CD4-positive, CD25-positive, alpha-beta regulatory T cell (primary cell): ENCODE data around the gene CYP4F11. TPM values are rescaled to one million over a fixed set of nuclear protein-coding genes. Genes with fewer than 3 reads are reported as not detected.

Experiments used
- ATAC-seq, 2 donors: fragments of 150-1000 bp; cut with Tn5 transposase; one replicate each; pipeline ENCODE4 v1.10.0; 2021; ENCODE audit warnings: low read depth in 2 of 2, moderate number of reproducible peaks in 2 of 2, moderate library complexity in 1 of 2
- DNase-seq, 3 donors: peaks; one replicate each; pipeline versions ENCODE4 v3.0.0 to v3.0.0-alpha.2; 2012 to 2022; ENCODE audit warnings: mixed read lengths in 1 of 3
- H3K27ac ChIP-seq: one replicate; pipeline ENCODE4 v1.7.0; 2013; ENCODE audit warnings: mild to moderate bottlenecking, low read length; ENCODE audit not compliant: insufficient read depth, poor library complexity, severe bottlenecking
- H3K27me3 ChIP-seq: one replicate; pipeline ENCODE4 v1.7.0; 2013; ENCODE audit warnings: low read length; ENCODE audit not compliant: control insufficient read depth, insufficient read depth
- H3K36me3 ChIP-seq: one replicate; pipeline ENCODE4 v1.7.0; 2013; ENCODE audit warnings: mild to moderate bottlenecking, low read length, moderate library complexity; ENCODE audit not compliant: control insufficient read depth, insufficient read depth
- H3K4me1 ChIP-seq: 2 replicates; pipeline ENCODE4 v1.7.0; 2013; ENCODE audit warnings: mild to moderate bottlenecking, low read length; ENCODE audit not compliant: insufficient read depth, control insufficient read depth, poor library complexity, severe bottlenecking
- H3K4me3 ChIP-seq: one replicate; pipeline ENCODE4 v1.7.0; 2013; ENCODE audit warnings: low read depth, mild to moderate bottlenecking, low read length, moderate library complexity
- H3K9me3 ChIP-seq, 2 experiments: 1 replicate in 1 of 2; 2 replicates in 1 of 2; pipeline ENCODE4 v1.7.0; 2013; ENCODE audit warnings: low read length in 2 of 2, mild to moderate bottlenecking in 1 of 2, moderate library complexity in 1 of 2; ENCODE audit not compliant: control insufficient read depth in 2 of 2
- H3K27ac Mint-ChIP-seq, 3 donors: one replicate each; pipeline ENCODE4 v1.8.0; 2020 to 2022; ENCODE audit warnings: mild to moderate bottlenecking in 3 of 3, mixed read lengths in 3 of 3, moderate library complexity in 2 of 3
- H3K27me3 Mint-ChIP-seq: one replicate; pipeline ENCODE4 v1.8.0; 2022; ENCODE audit warnings: mild to moderate bottlenecking, mixed read lengths
- H3K36me3 Mint-ChIP-seq: one replicate; pipeline ENCODE4 v1.8.0; 2020; ENCODE audit warnings: mixed read lengths
- H3K4me1 Mint-ChIP-seq, 4 donors: one replicate each; pipeline ENCODE4 v1.8.0; 2020 to 2022; ENCODE audit warnings: mixed read lengths in 4 of 4, mild to moderate bottlenecking in 1 of 4
- H3K4me3 Mint-ChIP-seq, 4 donors: one replicate each; pipeline ENCODE4 v1.8.0; 2020 to 2022; ENCODE audit warnings: mild to moderate bottlenecking in 4 of 4, mixed read lengths in 4 of 4, moderate library complexity in 3 of 4
- H3K9me3 Mint-ChIP-seq, 7 donors: one replicate each; pipeline ENCODE4 v1.8.0; 2020 to 2022; ENCODE audit warnings: mixed read lengths in 7 of 7, mild to moderate bottlenecking in 3 of 7, moderate library complexity in 2 of 7
- polyA plus RNA-seq, 4 donors: library from polyadenylated mRNA; unstranded; fragments of 300-500 nt; fragmentation: Illumina TruSeq; gene quantifications; one replicate each; pipeline ENCODE4 v1.2.3, GENCODE V29; 2021
- total RNA-seq: library from RNA; stranded (reverse); gene quantifications from one replicate; pipeline ENCODE4 v1.2.3, GENCODE V29; 2022

CYP4F11 gene
- total and polyA plus RNA-seq, 5 donors from 2014 or later: not detected

GRCh38 chr19:15871570-15871969 lies 62.8 kb downstream of the CYP4F11 start:
- H3K4me1 ChIP-seq: no peaks in the 10 kb centered on the region
- H3K27me3 ChIP-seq: peaks cover 9% of the 10 kb centered on the region
- ATAC-seq (no peak), DNase-seq (peak in 1 of 3 donors; percentile 54)
- peak overlapping the region; percentile 37 for H3K4me3 ChIP-seq
- no peak overlapping the region for H3K27ac ChIP-seq
- no peak overlapping the region for H3K27ac Mint-ChIP-seq
- H3K27me3 Mint-ChIP-seq: peaks cover 24% of the 10 kb centered on the region
- peaks cover 0 to 10% (median 5%) of the 10 kb centered on the region in 4 donors for H3K4me1 Mint-ChIP-seq
- no peaks in the 10 kb centered on the region for H3K36me3 ChIP-seq
- no peaks in the 10 kb centered on the region for H3K9me3 ChIP-seq
- peak overlapping the region in 1 of 4 donors; percentile 43 for H3K4me3 Mint-ChIP-seq
- H3K9me3 Mint-ChIP-seq: peaks cover 0 to 4% (median 0%) of the 10 kb centered on the region in 7 donors
- no peaks in the 10 kb centered on the region for H3K36me3 Mint-ChIP-seq

GRCh38 chr19:15869873-15870272 lies 64.5 kb downstream of the CYP4F11 start:
- Mint-ChIP-seq H3K27me3 (peaks cover 18% of the 10 kb centered on the region), H3K4me1 (peaks cover 0 to 10% (median 5%) of the 10 kb centered on the region in 4 donors), H3K27ac (no peak overlapping the region), H3K9me3 (peaks cover 0 to 4% (median 0%) of the 10 kb centered on the region in 7 donors), H3K4me3 (no peak overlapping the region), H3K36me3 (no peaks in the 10 kb centered on the region)
- ATAC-seq (no peak), DNase-seq (no peak)
- Histone ChIP-seq H3K36me3 (no peaks in the 10 kb centered on the region), H3K9me3 (no peaks in the 10 kb centered on the region), H3K27me3 (peaks cover 6% of the 10 kb centered on the region), H3K4me3 (no peak overlapping the region), H3K27ac (no peak overlapping the region), H3K4me1 (no peaks in the 10 kb centered on the region)

- no peaks in the 10 kb centered on the region for H3K36me3 ChIP-seq
- peak in 2 of 3 donors; percentile 35 to 43 for DNase-seq
- H3K9me3 ChIP-seq: no peaks in the 10 kb centered on the region
- peaks cover 2% of the 10 kb centered on the region for H3K27me3 ChIP-seq
- Mint-ChIP-seq H3K27ac (no peak overlapping the region), H3K4me1 (peaks cover 0 to 10% (median 5%) of the 10 kb centered on the region in 4 donors), H3K9me3 (no peaks in the 10 kb centered on the region), H3K4me3 (no peak overlapping the region), H3K36me3 (no peaks in the 10 kb centered on the region), H3K27me3 (peaks cover 10% of the 10 kb centered on the region)
- no peak overlapping the region for H3K4me3 ChIP-seq
- H3K27ac ChIP-seq: no peak overlapping the region
- H3K4me1 ChIP-seq: no peaks in the 10 kb centered on the region
- peak; percentile 69 to 72 for ATAC-seq
These were observed 65.2 kb downstream of the CYP4F11 start for GRCh38 chr19:15869109-15869555.

GRCh38 chr19:15866636-15867035 lies 67.7 kb downstream of the CYP4F11 start:
- no peaks in the 10 kb centered on the region for H3K9me3 Mint-ChIP-seq
- H3K27me3 Mint-ChIP-seq: peaks cover 4% of the 10 kb centered on the region
- no peak for ATAC-seq
- peaks cover 0 to 7% (median 5%) of the 10 kb centered on the region in 4 donors for H3K4me1 Mint-ChIP-seq
- Histone ChIP-seq H3K4me3 (no peak overlapping the region), H3K9me3 (no peaks in the 10 kb centered on the region), H3K27me3 (no peaks in the 10 kb centered on the region), H3K27ac (no peak overlapping the region), H3K4me1 (no peaks in the 10 kb centered on the region), H3K36me3 (no peaks in the 10 kb centered on the region)
- H3K27ac Mint-ChIP-seq: no peak overlapping the region
- DNase-seq: no peak
- no peak overlapping the region for H3K4me3 Mint-ChIP-seq
- no peaks in the 10 kb centered on the region for H3K36me3 Mint-ChIP-seq

GRCh38 chr19:15864824-15865223 lies 69.5 kb downstream of the CYP4F11 start:
- Histone ChIP-seq H3K9me3 (no peaks in the 10 kb centered on the region), H3K27me3 (no peaks in the 10 kb centered on the region), H3K36me3 (no peaks in the 10 kb centered on the region), H3K4me3 (no peak overlapping the region), H3K27ac (no peak overlapping the region), H3K4me1 (no peaks in the 10 kb centered on the region)
- Mint-ChIP-seq H3K36me3 (no peaks in the 10 kb centered on the region), H3K4me3 (no peak overlapping the region), H3K9me3 (no peaks in the 10 kb centered on the region), H3K4me1 (peaks cover 0 to 6% (median 3%) of the 10 kb centered on the region in 4 donors), H3K27ac (no peak overlapping the region), H3K27me3 (peaks cover 4% of the 10 kb centered on the region)
- DNase-seq (no peak), ATAC-seq (no peak)

- Mint-ChIP-seq H3K27me3 (peaks cover 7% of the 10 kb centered on the region), H3K4me1 (no peaks in the 10 kb centered on the region), H3K27ac (no peak overlapping the region), H3K9me3 (no peaks in the 10 kb centered on the region), H3K36me3 (no peaks in the 10 kb centered on the region), H3K4me3 (no peak overlapping the region)
- ATAC-seq: no peak
- Histone ChIP-seq H3K4me3 (no peak overlapping the region), H3K4me1 (no peaks in the 10 kb centered on the region), H3K27ac (no peak overlapping the region), H3K27me3 (no peaks in the 10 kb centered on the region), H3K9me3 (no peaks in the 10 kb centered on the region), H3K36me3 (no peaks in the 10 kb centered on the region)
- DNase-seq: no peak
These were observed 71.1 kb downstream of the CYP4F11 start for GRCh38 chr19:15863272-15863671.

GRCh38 chr19:15862444-15862843 lies 71.9 kb downstream of the CYP4F11 start:
- DNase-seq: no peak

More at GRCh38 chr19:15862444-15862843, 71.9 kb downstream of the CYP4F11 start:
- H3K9me3 ChIP-seq: no peaks in the 10 kb centered on the region
- Mint-ChIP-seq H3K4me1 (no peaks in the 10 kb centered on the region), H3K4me3 (no peak overlapping the region), H3K27ac (no peak overlapping the region), H3K9me3 (no peaks in the 10 kb centered on the region), H3K36me3 (no peaks in the 10 kb centered on the region), H3K27me3 (peaks cover 4% of the 10 kb centered on the region)
- H3K36me3 ChIP-seq: no peaks in the 10 kb centered on the region
- no peak for ATAC-seq
- no peaks in the 10 kb centered on the region for H3K4me1 ChIP-seq
- H3K27me3 ChIP-seq: no peaks in the 10 kb centered on the region
- no peak overlapping the region for H3K27ac ChIP-seq
- no peak overlapping the region for H3K4me3 ChIP-seq
